Body of pancreas (tissue), 4 donors: ENCODE results near the gene KCNJ6.

Experiments
- CTCF ChIP-seq, 7 experiments: fragments of 450-650 bp in 4 of 7; fragments of 200-600 bp in 3 of 7; sonication (generic) in 3 of 7; IDR thresholded peaks; one replicate each; pipeline ENCODE4 v1.5.1; 2016 to 2019; ENCODE audit warnings: antibody characterized with exemption in 7 of 7
- POLR2A ChIP-seq, 3 donors: fragments of 450-650 bp; IDR thresholded peaks; one replicate each; pipeline ENCODE4 v1.6.1; 2016; ENCODE audit warnings: antibody characterized with exemption in 3 of 3, mild to moderate bottlenecking in 2 of 3

- TF ChIP-seq CTCF (IDR thresholded peaks at IDR 0.05) = no peak
- no peak for TF ChIP-seq POLR2A (IDR thresholded peaks at IDR 0.05)
These were observed 261.7 kb downstream of the KCNJ6 start for GRCh38 chr21:37654596-37654995.
